SK-N-SH (cell line): Measurements from ENCODE around the gene DYDC2. TPM values are rescaled to one million over a fixed set of nuclear protein-coding genes. Genes with fewer than 3 reads are reported as not detected.

ENCODE experiments used
- CTCF ChIA-PET: fragments of 300-600, 350-600 bp; formaldehyde crosslinking; extraction: SDS; loops from one replicate; lab custom pipeline; 2021; lab: Yijun Ruan, JAX
- POLR2A ChIA-PET: fragments of 350-600 bp; sonication (Branson Sonifier 250); formaldehyde crosslinking; extraction: SDS; loops from one replicate; lab custom pipeline; 2020; ENCODE audit warnings: antibody characterized with exemption, inconsistent platforms; lab: Yijun Ruan, JAX
- DNase-seq: peaks from one replicate; pipeline ENCODE4 v3.0.0; 2012
- H2AFZ ChIP-seq: fragments of 200-600 bp; sonication (generic); 2 replicates; pipeline ENCODE4 v1.8.1; 2016; ENCODE audit warnings: antibody characterized with exemption, mild to moderate bottlenecking, low read depth
- H3F3A ChIP-seq: fragments of 200-600 bp; sonication (generic); replicated peaks from 2 replicates; pipeline ENCODE3; 2016; ENCODE audit warnings: antibody characterized with exemption, mild to moderate bottlenecking; ENCODE audit not compliant: insufficient read depth
- H3K27ac ChIP-seq, 2 experiments: fragments of 200-500 bp in 1 of 2; fragments of 200-600 bp in 1 of 2; sonication (Bioruptor generic) in 1 of 2; sonication (generic), shearing (Covaris generic) in 1 of 2; 2 replicates each; pipeline versions ENCODE4 v1.5.1 to v1.6.1; 2014 to 2016; ENCODE audit warnings: low read depth in 2 of 2, inconsistent platforms in 1 of 2, low read length in 1 of 2, mild to moderate bottlenecking in 1 of 2, mixed read lengths in 1 of 2
- H3K27me3 ChIP-seq: fragments of 200-600 bp; sonication (generic), shearing (Covaris generic); 2 replicates; pipeline ENCODE4 v1.6.1; 2016; ENCODE audit warnings: mixed run types; ENCODE audit not compliant: insufficient read depth
- H3K36me3 ChIP-seq, 2 experiments: fragments of 200-500 bp in 1 of 2; fragments of 200-600 bp in 1 of 2; sonication (Bioruptor generic) in 1 of 2; sonication (generic) in 1 of 2; replicated peaks in 1 of 2; 2 replicates each; pipeline versions ENCODE3 to v1.5.1; 2014 to 2016; ENCODE audit warnings: low read length in 1 of 2, mild to moderate bottlenecking in 1 of 2; ENCODE audit not compliant: insufficient read depth in 2 of 2, control insufficient read depth in 1 of 2
- H3K4me1 ChIP-seq, 2 experiments: fragments of 200-500 bp in 1 of 2; fragments of 200-600 bp in 1 of 2; sonication (Bioruptor generic) in 1 of 2; sonication (generic), shearing (Covaris generic) in 1 of 2; 2 replicates each; pipeline versions ENCODE4 v1.5.1 to v1.6.1; 2014 to 2016; ENCODE audit warnings: low read depth in 1 of 2, low read length in 1 of 2, mixed run types in 1 of 2; ENCODE audit not compliant: insufficient read depth in 2 of 2, control insufficient read depth in 1 of 2
- H3K4me2 ChIP-seq: fragments of 200-600 bp; sonication (generic), shearing (Covaris generic); 2 replicates; pipeline ENCODE4 v1.6.1; 2017; ENCODE audit warnings: mixed run types
- H3K4me3 ChIP-seq, 2 experiments: fragments of 200-500 bp in 1 of 2; fragments of 200-600 bp in 1 of 2; sonication (Bioruptor generic) in 1 of 2; sonication (generic), shearing (Covaris generic) in 1 of 2; 2 replicates each; pipeline versions ENCODE4 v1.5.1 to v1.8.1; 2014 to 2016; ENCODE audit warnings: low read depth in 2 of 2, inconsistent platforms in 1 of 2, low read length in 1 of 2, mild to moderate bottlenecking in 1 of 2, mixed read lengths in 1 of 2, moderate library complexity in 1 of 2
- H3K79me2 ChIP-seq: fragments of 200-600 bp; sonication (generic); 2 replicates; pipeline ENCODE4 v1.8.1; 2017; ENCODE audit warnings: mild to moderate bottlenecking; ENCODE audit not compliant: insufficient read depth
- H3K9ac ChIP-seq: fragments of 200-600 bp; sonication (generic); 2 replicates; pipeline ENCODE4 v1.6.1; 2017; ENCODE audit warnings: mixed run types
- H3K9me2 ChIP-seq: fragments of 200-600 bp; sonication (generic); 2 replicates; pipeline ENCODE4 v1.6.1; 2017; ENCODE audit warnings: mixed run types
- H3K9me3 ChIP-seq: fragments of 200-600 bp; sonication (generic); 2 replicates; pipeline ENCODE4 v1.6.1; 2017; ENCODE audit warnings: mixed run types, mild to moderate bottlenecking, moderate library complexity
- H4K20me1 ChIP-seq: fragments of 200-600 bp; sonication (generic); 2 replicates; pipeline ENCODE4 v1.6.1; 2017; ENCODE audit warnings: mild to moderate bottlenecking, mixed run types; ENCODE audit not compliant: insufficient read depth
- GATA2 ChIP-seq: sonication (generic); formaldehyde crosslinking; IDR thresholded peaks from 2 replicates; pipeline ENCODE4 v1.5.0; 2020; ENCODE audit warnings: mild to moderate bottlenecking, missing genetic modification reagents
- POLR2AphosphoS5 ChIP-seq: IDR thresholded peaks from 2 replicates; pipeline ENCODE4 v1.6.1; 2012; ENCODE audit warnings: low read depth, low read length
- RFX5 ChIP-seq: IDR thresholded peaks from 2 replicates; pipeline ENCODE4 v1.6.1; 2012; ENCODE audit warnings: mild to moderate bottlenecking, improper control_type of control experiment, low read length
- RXRA ChIP-seq: IDR thresholded peaks from 2 replicates; pipeline ENCODE4 v1.4.0; 2012; ENCODE audit warnings: low read depth, mild to moderate bottlenecking, borderline replicate concordance
- SIN3A ChIP-seq: IDR thresholded peaks from 2 replicates; pipeline ENCODE4 v1.6.1; 2012; ENCODE audit warnings: low read depth, mild to moderate bottlenecking, low read length, moderate library complexity, borderline replicate concordance
- TAF1 ChIP-seq: IDR thresholded peaks from 2 replicates; pipeline ENCODE4 v1.6.1; 2012; ENCODE audit warnings: low read depth, mild to moderate bottlenecking, low read length, moderate library complexity, borderline replicate concordance
- WGBS: methylation state at CpG from one replicate; pipeline ENCODE4 v1.1.6; 2017; ENCODE audit warnings: low lambda C conversion rate; 5-methylcytosine and 5-hydroxymethylcytosine counted together
- polyA plus RNA-seq, 3 experiments: library from polyadenylated mRNA; depleted of rRNA; stranded (reverse); fragments of >200 nt; gene quantifications; 2 replicates each; pipeline ENCODE4 v1.2.3, GENCODE V29; 2012
- TF ChIP-seq, protein P1 (sequence below): fragments of 150-350 bp; IDR thresholded peaks from 2 replicates; pipeline ENCODE4 v1.6.1; 2017; ENCODE audit warnings: antibody characterized with exemption, low read length, low read depth, borderline replicate concordance

The DYDC2 gene
- polyA plus RNA-seq, 1 of the 3 experiments (the other 2 are of a cell fraction), result 0.08 TPM

- peak overlapping the region in 1 of 2 experiments; percentile 48; a peak in 1 of 4 replicates for H3K27ac ChIP-seq
- H3K9me3 ChIP-seq, result no peaks in the 10 kb centered on the region
- peak; percentile 55 for DNase-seq
- no peaks in the 10 kb centered on the region for H3F3A ChIP-seq
- ChIA-PET POLR2A (no interaction called here), CTCF (interaction anchor here (0.6 to 1.3 kb wide), 4 partner anchors 8 to 92 kb away, joined by 3 to 4 read pairs (median 3); no protein-coding TSS in a partner anchor)
- peak overlapping the region; percentile 50; the same call in 1 of the 2 replicates for H3K4me2 ChIP-seq
- no peak overlapping the region for H2AFZ ChIP-seq
- H3K79me2 ChIP-seq, result no peaks in the 10 kb centered on the region; the same call in 1 of the 2 replicates
- no peak overlapping the region for H3K4me3 ChIP-seq
- no peak for TF ChIP-seq RXRA
- TF ChIP-seq SIN3A, result no peak
- TF ChIP-seq, protein P1, sequence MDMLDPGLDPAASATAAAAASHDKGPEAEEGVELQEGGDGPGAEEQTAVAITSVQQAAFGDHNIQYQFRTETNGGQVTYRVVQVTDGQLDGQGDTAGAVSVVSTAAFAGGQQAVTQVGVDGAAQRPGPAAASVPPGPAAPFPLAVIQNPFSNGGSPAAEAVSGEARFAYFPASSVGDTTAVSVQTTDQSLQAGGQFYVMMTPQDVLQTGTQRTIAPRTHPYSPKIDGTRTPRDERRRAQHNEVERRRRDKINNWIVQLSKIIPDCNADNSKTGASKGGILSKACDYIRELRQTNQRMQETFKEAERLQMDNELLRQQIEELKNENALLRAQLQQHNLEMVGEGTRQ, result no peak
- peak; percentile 29; the same call in 1 of the 2 replicates for TF ChIP-seq RFX5
- no peak for TF ChIP-seq POLR2AphosphoS5
- 63% methylated on average over 12 of the region's 12 CpGs for WGBS
- H3K36me3 ChIP-seq, result no peaks in the 10 kb centered on the region
- no peaks in the 10 kb centered on the region for H3K27me3 ChIP-seq
- no peaks in the 10 kb centered on the region for H4K20me1 ChIP-seq
- peaks cover 18 to 74% of the 10 kb centered on the region in 2 experiments; a peak in 3 of 4 replicates for H3K4me1 ChIP-seq
- H3K9ac ChIP-seq, result no peak overlapping the region
- no peaks in the 10 kb centered on the region for H3K9me2 ChIP-seq
Observed at GRCh38 chr10:80413271-80413996, 56.9 kb downstream of the DYDC2 start.

- no peaks in the 10 kb centered on the region for H3K9me2 ChIP-seq
- peak overlapping the region in 1 of 2 experiments; percentile 58; a peak in 1 of 4 replicates for H3K27ac ChIP-seq
- DNase-seq, result peak; percentile 36
- TF ChIP-seq GATA2 (peak; percentile 53), TAF1 (no peak)
- POLR2A ChIA-PET, result no interaction called here
- no peak overlapping the region for H3K4me3 ChIP-seq
- H3K4me1 ChIP-seq, result peaks cover 18 to 73% of the 10 kb centered on the region in 2 experiments; a peak in 3 of 4 replicates
- no peaks in the 10 kb centered on the region for H3F3A ChIP-seq
- 80% methylated on average over 7 of the region's 7 CpGs for WGBS
- H3K36me3 ChIP-seq, result no peaks in the 10 kb centered on the region
- no peaks in the 10 kb centered on the region for H3K27me3 ChIP-seq
- H2AFZ ChIP-seq, result no peak overlapping the region
- no peaks in the 10 kb centered on the region for H3K9me3 ChIP-seq
- no peak overlapping the region for H3K4me2 ChIP-seq
- H4K20me1 ChIP-seq, result no peaks in the 10 kb centered on the region
- CTCF ChIA-PET, result interaction anchor here (0.7 to 2.7 kb wide), 4 partner anchors 9 to 92 kb away, joined by 3 to 12 read pairs (median 4); no protein-coding TSS in a partner anchor
- H3K79me2 ChIP-seq, result no peaks in the 10 kb centered on the region; the same call in 1 of the 2 replicates
- no peak overlapping the region for H3K9ac ChIP-seq
Observed at GRCh38 chr10:80414142-80414895, 57.7 kb downstream of the DYDC2 start.
